Astrocyte of the hippocampus (primary cell): ENCODE measurements around the gene SECISBP2L.
"Not testable (repeated sequence)": the region's sequence is repeated elsewhere in the genome, so short reads cannot be mapped to it uniquely, and the experiment has no call there.

Experiments
- DNase-seq: peaks from one replicate; pipeline ENCODE4 v3.0.0; 2011; ENCODE audit warnings: low read depth, low spot score

The SECISBP2L gene, protein sequence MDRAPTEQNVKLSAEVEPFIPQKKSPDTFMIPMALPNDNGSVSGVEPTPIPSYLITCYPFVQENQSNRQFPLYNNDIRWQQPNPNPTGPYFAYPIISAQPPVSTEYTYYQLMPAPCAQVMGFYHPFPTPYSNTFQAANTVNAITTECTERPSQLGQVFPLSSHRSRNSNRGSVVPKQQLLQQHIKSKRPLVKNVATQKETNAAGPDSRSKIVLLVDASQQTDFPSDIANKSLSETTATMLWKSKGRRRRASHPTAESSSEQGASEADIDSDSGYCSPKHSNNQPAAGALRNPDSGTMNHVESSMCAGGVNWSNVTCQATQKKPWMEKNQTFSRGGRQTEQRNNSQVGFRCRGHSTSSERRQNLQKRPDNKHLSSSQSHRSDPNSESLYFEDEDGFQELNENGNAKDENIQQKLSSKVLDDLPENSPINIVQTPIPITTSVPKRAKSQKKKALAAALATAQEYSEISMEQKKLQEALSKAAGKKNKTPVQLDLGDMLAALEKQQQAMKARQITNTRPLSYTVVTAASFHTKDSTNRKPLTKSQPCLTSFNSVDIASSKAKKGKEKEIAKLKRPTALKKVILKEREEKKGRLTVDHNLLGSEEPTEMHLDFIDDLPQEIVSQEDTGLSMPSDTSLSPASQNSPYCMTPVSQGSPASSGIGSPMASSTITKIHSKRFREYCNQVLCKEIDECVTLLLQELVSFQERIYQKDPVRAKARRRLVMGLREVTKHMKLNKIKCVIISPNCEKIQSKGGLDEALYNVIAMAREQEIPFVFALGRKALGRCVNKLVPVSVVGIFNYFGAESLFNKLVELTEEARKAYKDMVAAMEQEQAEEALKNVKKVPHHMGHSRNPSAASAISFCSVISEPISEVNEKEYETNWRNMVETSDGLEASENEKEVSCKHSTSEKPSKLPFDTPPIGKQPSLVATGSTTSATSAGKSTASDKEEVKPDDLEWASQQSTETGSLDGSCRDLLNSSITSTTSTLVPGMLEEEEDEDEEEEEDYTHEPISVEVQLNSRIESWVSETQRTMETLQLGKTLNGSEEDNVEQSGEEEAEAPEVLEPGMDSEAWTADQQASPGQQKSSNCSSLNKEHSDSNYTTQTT

GRCh38 chr15:49046220-49047102, at the start of gene SECISBP2L:
SECISBP2L (minus strand) TSS chr15:49046446; CDS start chr15:49046299, 147 bp downstream.
- DNase-seq: peak; percentile 98

DNA sequence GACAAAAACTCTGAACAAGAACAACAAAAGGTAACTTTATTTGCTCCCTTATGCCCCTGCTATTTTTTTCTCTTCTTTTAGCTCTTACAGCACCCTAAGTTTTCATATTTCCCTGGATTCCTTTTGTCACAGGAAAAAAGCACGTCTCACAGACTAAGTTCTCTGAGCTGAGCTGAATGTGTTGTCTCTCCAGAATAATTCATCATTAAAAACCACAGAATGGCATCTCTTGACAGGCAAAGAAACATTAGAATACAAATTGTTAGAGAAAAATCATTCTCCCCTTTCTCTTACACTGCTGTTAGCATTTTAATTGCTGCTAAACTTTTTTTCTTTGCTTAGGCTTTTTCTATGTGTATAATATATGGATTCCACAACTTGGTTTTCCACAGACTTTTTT, 48.7 kb upstream of the SECISBP2L start:
- DNase-seq: peak; percentile 21

- DNase-seq: no peak
Measured at GRCh38 chr15:49093252-49094105, 47.2 kb upstream of the SECISBP2L start.

GRCh38 chr15:49088996-49089395, 42.8 kb upstream of the SECISBP2L start:
- DNase-seq: no peak

GRCh38 chr15:49085696-49086459, 39.6 kb upstream of the SECISBP2L start:
- no peak for DNase-seq

GRCh38 chr15:49084285-49084570, 38.0 kb upstream of the SECISBP2L start:
- no peak for DNase-seq

DNA sequence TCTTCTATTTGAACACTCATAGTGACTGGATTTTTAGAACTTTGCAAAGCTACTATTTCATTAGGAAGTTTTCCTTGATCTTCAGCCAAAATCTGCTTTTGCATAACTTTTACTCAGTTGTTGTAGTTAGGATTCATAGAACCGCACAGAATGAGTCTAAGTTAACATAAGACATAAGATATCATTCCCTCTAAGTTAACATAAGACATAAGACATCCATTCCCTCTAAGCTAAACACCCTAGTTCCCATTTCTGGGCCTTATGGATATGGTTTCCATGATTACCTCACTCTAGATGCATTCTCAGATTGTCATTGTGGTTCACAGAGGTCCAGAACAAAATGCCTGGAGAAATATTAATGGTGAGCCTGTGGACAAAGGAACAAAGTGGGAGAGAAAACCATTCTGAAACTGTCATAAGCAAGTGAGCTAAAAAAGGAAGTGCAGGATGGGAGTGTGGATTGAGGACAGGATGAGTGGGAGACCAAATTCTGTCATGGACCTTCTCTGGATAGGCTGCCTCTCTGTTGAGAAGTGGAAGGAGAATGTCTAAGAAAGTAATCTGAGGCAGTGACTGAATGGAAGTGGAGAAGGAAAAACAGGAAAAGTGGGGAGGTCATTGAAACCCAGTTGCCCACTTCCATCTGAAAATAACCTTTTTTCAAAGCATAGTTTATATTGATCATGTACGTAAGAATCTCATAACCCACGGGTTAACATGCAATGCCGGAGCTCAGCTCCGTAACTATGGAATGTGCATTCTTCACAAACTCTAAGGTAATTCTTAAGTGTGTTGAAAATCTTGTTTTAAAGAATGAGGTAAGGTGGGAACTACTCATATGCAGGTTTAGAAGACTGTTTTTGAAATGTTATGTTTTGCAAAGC, 37.4 kb upstream of the SECISBP2L start:
- DNase-seq: peak; percentile 29

GRCh38 chr15:49082960-49083359, 36.7 kb upstream of the SECISBP2L start:
- DNase-seq: no peak

- no peak for DNase-seq
Measured at GRCh38 chr15:49079340-49080039, 33.2 kb upstream of the SECISBP2L start.

DNA sequence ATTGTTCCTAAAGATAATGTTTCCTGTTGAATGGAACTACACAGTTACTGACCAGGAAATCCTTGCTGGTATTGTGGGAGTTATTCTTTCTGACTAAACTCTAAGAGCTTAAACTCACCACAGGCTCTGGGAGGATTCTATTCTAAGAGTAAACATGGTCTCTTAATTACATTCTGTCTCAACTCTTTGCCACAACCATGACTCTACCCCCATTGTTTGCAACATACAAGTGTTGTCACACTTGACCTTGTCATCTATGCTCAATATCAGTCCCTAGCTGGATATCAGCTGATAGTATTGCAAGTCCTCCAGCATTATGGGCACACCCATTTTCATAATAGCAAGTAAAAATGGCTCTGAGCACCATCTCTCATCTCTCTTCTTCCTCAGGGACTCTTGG, 29.6 kb upstream of the SECISBP2L start:
- no peak for DNase-seq

DNA sequence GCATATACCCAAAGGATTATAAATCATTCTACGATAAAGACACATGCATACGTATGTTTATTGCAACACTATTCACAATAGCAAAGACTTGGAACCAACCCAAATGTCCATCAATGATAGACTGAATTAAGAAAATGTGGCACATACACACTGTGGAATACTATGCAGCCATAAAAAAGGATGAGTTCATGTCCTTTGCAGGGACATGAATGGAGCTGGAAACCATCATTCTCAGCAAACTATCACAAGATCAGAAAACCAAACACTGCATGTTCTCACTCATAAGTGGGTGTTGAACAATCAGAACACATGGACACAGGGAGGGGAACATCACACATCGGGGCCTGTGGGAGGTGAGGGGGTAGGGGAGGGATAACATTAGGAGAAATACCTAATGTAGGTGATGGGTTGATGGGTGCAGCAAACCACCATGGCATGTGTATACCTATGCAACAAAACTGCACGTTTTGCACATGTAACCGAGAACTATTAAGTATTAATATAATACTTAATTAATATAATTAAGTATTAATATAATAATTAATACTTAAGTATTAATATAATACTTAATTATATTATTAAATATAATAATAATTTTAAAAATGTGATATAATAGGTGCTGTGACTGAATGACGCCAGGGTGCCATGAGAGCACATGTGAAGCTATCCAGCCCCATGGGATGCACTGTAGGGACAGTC, 28.5 kb upstream of the SECISBP2L start:
- DNase-seq: not testable (repeated sequence)

- no peak for DNase-seq
Measured at GRCh38 chr15:49066372-49066771, 20.1 kb upstream of the SECISBP2L start.

GRCh38 chr15:49064884-49065283, 18.6 kb upstream of the SECISBP2L start:
- DNase-seq: no peak

- DNase-seq: no peak
Measured at GRCh38 chr15:49064281-49064653, 18.0 kb upstream of the SECISBP2L start.

DNA sequence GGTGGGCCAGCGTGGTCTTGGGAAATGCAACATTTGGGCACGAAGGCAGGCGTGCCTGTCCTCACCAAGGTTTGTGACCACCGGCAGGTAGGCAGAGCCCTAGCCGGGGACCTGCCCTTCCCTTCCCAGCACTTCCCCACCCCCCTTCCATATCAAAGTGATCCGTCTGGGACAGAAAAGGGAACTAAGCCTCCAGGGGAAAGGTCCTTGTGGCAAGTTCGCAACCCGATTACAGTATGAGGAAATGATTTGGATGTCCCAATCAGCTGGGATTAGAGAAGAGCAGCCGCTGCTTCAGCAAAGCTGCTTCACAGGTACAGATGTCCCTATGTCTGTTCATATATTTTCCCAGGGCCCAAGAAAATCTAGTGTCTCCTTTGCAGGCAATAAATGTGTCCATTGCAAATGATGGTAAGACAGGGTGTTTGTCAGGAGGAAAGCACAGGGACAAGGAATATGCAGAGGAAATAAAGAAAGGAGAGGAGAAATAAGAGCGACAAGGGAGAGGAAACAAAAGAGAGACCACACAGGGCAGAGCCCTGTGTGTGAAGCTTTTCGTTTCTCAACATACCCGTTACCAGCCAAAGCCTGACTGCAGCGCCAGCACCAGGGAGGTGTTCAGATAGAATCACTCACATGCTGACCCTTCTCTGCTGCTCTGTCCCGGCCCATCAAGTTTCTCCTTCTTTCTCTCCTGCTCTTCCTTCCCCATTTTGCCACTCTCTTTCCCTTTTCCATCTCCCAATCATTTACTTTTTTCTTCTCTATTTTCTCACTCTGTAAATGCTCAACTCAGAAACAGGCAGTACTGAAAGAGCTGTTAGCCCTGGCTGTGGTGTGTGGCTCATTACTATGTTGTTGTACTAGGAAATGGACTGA, 17.4 kb upstream of the SECISBP2L start:
- no peak for DNase-seq

GRCh38 chr15:49062900-49063299, 16.7 kb upstream of the SECISBP2L start:
- DNase-seq: no peak
